ENCODE results near the gene PELI2.
"Not testable (repeated sequence)": the region's sequence is repeated elsewhere in the genome, so short reads cannot be mapped to it uniquely, and the experiment has no call there.

Gene PELI2

GRCh38 chr14:56143025-56143424, 24.8 kb downstream of the PELI2 start:
- no peak for DNase-seq (ENCODE audit: low read depth in 2 of 2)

- DNase-seq (ENCODE audit: low read depth in 2 of 2), result no peak
These were observed 26.0 kb downstream of the PELI2 start for GRCh38 chr14:56144176-56144575.

- DNase-seq (ENCODE audit: low read depth in 2 of 2), result no peak
These were observed 27.1 kb downstream of the PELI2 start for GRCh38 chr14:56145181-56145769.

- DNase-seq (ENCODE audit: low read depth in 2 of 2), result no peak
These were observed 27.8 kb downstream of the PELI2 start for GRCh38 chr14:56145965-56146364.

GRCh38 chr14:56147449-56147848, 29.2 kb downstream of the PELI2 start:
- no peak for DNase-seq (ENCODE audit: low read depth in 2 of 2)

DNA sequence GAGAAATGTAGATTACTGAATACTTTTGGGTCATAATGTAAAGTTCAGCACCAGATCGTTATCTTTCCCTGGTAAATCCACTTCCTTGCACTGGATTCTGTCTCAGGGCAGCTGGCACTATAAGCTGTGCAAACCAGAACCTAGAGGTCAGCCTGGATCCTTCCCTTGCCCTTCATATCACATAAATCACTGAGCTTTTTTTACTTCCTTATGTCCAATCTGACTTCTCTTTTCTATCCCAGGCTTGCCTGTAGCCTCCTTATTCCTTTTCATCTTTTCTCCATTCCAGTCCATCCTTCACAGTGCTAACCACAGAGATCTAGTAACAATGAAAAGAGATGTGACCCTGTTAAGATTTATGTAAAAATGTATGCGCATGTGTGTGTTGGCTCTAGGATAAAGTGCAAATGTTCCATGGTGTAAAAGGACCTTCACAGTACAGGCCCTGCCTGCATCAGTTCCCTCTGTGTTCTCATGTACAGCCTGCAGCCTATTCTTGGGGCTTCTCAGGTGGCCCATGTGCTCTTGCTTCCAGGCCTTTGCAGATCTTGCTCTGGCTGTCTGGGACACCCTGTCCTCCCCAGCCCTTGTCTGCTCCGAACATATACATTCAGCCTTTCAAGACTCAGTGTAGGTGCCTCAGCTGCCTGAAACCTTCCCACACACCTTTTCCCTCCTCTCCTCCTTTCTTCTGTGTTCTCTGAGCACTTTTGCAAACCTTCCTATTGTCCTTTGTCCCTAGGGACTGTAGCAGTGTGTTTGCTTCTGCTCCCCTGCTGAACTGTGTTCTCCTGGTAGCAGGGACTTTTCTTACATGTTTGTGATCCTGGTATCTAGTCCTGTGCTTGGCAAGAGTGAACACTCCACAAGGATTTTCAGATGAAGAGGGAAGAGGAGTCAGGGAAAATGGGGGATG, 30.0 kb downstream of the PELI2 start:
- DNase-seq (ENCODE audit: low read depth in 2 of 2), result no peak

DNA sequence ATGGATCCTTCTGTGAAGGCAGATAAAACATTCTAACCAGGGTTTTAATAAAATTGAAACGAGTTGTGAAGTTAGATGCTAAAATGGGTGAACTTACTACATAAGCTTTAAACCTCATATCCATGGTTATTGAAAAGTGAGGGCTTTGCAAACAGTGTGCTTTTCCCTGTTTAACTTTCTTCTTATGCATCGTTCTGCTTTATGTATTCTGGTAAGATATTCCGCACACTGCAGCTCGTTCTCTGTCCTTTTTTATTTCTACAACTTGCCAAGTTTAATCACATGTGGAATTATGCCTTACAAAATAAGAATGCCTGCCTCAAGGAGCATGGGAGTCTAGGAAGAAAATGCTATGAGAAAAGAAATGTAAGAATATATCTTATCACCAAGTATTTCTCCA, 30.9 kb downstream of the PELI2 start:
- DNase-seq (ENCODE audit: low read depth in 2 of 2), result no peak

GRCh38 chr14:56149995-56150394, 31.8 kb downstream of the PELI2 start:
- no peak for DNase-seq (ENCODE audit: low read depth in 2 of 2)

DNA sequence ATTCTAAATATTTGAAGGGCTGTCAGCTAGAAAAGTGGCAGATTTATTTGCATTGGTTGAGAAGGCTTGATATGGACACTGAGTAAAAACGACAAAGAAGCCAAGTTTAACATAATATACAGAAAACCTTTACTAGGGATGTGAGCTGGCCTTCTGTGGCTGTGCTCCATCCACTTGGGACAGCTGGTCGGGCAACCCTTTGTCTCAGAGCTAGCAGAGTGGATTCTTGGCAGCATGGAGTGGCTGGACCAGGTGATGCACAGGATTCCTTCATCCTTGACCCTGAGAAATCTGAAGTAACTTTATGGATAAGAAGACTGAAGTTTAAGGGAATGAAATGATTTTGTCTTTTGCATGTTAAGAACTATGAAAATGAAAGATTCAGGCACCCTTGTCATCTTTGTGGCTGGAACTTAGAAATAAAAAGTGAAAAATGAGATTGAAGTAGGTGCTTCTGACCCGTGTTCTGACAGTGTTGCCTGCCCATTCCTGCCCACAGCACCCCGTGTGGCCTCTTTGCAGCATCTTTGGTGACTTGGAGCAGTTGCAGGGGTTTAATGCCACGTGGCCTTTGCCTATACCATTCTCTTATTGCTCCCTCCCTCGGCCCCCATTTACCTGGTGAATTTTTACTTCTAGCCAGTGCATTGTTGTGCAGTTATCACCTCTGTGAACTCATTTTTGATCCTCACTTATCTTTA, 32.6 kb downstream of the PELI2 start:
- DNase-seq (ENCODE audit: low read depth in 2 of 2), result no peak

DNA sequence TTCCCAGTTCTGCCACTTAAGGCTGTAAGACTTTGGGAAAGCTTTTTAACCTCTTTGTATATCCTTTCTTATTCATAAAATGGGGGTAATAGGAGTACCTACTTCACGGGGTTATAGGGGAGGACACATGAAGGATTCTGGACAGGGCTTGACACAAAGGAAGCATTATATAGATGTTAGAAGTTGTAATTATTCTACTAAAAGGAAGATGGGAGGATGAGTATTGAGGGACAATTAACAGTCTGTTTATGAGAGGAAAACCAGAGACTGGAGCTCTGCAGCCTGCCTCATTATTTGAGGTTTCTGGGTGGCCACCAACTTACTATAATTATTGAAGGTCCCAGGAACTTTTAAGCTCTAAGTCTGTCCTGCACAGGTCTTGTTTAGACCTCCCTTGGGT, 34.0 kb downstream of the PELI2 start:
- DNase-seq (ENCODE audit: low read depth in 2 of 2), result no peak

- DNase-seq (ENCODE audit: low read depth in 2 of 2), result no peak
These were observed 35.1 kb downstream of the PELI2 start for GRCh38 chr14:56153267-56153666.

DNA sequence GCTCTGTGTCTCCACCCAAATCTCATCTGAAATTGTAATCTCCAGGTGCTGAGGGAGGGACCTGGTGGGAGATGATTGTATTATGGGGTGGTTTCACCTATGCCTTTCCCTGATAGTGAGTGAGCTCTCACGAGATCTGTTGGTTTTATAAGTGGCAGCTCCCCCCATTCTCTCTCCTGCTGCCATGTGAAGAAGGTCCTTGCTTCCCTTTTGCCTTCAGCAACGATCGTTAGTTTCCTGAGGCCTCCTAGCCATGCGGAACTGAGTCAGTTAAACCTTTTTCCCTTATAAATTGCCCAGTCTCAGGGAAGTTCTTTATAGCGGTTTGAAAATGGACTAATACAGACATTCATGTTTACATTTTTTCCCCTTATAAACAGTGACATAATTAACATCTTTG, 36.1 kb downstream of the PELI2 start:
- no peak for DNase-seq (ENCODE audit: low read depth in 2 of 2)

GRCh38 chr14:56156096-56156495, 37.9 kb downstream of the PELI2 start:
- DNase-seq (ENCODE audit: low read depth in 2 of 2), result no peak

GRCh38 chr14:56159066-56159465, 40.9 kb downstream of the PELI2 start:
- no peak for DNase-seq (ENCODE audit: low read depth in 2 of 2)

DNA sequence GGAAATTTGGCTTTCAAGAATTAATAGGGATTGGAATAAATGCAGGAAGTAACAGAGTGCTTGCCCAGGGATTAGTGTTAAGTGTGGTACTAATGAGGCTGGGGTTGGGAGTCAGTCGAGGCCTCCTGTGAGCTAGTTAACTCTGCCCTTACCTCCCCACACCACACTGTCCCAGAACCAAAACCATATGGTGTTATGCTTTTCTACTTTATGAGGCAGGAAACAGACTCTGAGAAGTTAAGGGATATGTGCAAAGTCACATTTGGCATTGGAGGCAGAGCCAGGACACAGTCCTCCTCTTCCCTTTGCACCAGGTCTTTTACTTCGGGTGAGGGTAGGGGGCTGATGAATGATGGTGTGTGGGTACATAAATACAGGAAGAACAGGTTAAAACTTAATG, 41.9 kb downstream of the PELI2 start:
- DNase-seq (ENCODE audit: low read depth in 2 of 2), result no peak

DNA sequence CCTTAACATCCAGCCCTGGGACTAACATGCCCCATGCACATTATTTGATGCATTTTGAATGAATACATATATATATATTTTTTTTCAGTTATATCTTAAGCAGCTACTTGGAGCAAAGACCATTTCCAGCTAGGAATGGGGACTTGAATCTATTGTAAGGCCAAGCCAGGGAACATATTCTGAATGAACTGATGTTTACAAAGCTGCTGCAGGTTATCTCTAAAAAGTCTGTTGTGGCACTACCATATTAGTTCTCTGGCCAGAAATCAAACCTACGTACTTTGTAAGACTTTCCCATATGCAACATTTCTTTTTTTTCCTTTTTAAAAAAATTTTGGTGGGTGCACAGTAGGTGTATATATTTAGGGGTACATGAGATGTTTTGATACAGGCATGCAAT, 43.4 kb downstream of the PELI2 start:
- DNase-seq (ENCODE audit: low read depth in 2 of 2), result no peak

DNA sequence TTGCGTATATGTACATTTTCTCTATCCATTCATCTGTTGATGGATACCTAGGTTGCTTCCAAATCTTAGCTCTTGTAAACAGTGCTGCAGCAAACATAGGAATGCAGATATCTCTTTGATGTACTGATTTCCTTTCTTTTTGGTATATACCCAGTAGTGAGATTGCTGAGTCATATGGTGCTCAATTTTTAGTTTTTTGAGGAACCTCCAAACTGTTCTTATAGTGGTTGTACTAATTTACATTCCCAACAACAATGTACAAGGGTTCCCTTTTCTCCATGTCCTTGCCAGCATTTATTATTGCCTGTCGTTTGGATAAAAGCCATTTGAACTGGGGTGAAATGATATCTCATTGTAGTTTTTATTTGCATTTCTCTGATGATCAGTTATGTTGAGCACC, 44.3 kb downstream of the PELI2 start:
- DNase-seq (ENCODE audit: low read depth in 2 of 2), result no peak

GRCh38 chr14:56166579-56166978, 48.4 kb downstream of the PELI2 start:
- not testable (repeated sequence) for DNase-seq (ENCODE audit: low read depth in 2 of 2)

DNA sequence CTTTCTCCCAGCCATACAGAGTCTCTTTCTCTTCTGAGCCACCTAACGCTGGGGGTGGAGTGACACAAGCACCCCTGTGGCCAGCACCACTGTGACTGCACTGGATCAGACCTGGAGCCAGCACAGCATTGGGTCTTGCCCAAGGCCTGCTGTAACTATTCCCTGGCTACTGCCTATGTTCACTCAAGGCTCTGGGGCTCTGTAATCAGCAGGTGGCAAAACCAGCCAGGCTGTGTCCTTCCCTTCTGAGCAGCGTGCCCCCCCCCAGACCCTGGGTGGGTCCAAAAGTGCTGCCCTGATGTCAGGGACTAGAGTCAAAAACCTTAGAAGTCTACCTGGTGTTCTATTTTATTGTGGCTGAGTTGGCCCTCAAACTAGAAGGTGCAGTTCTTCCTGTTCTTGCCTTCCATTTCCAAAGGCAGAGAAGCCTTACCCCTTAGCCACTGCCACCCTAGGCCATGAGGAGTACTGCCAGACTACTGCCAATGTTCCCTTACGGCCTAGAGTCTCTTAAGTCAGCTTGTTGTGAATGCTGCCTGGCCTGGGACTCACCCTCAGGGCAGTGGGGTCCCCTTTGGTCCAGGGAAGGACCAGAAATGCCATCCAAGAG, 49.9 kb downstream of the PELI2 start:
- DNase-seq (ENCODE audit: low read depth in 2 of 2), result no peak

DNA sequence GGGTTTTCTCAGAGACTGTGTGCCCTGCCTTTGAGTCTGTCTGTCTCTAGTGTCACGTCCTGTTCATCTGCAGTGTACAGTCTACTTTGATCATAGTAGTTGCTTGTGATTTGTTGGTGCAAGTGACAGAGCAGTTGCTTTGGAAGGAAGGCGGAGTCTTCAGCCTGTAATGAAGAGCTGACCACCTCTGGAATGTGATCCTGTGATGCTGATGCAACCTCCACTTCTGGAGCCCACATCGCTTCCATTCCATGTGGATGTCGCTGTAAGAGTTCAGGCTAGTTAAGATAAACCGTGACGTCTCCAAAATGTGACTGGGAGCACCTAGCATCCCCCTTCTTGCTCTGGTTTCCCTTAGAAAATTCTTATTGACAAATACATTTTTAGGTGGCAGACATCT, 51.8 kb downstream of the PELI2 start:
- no peak for DNase-seq (ENCODE audit: low read depth in 2 of 2)

DNA sequence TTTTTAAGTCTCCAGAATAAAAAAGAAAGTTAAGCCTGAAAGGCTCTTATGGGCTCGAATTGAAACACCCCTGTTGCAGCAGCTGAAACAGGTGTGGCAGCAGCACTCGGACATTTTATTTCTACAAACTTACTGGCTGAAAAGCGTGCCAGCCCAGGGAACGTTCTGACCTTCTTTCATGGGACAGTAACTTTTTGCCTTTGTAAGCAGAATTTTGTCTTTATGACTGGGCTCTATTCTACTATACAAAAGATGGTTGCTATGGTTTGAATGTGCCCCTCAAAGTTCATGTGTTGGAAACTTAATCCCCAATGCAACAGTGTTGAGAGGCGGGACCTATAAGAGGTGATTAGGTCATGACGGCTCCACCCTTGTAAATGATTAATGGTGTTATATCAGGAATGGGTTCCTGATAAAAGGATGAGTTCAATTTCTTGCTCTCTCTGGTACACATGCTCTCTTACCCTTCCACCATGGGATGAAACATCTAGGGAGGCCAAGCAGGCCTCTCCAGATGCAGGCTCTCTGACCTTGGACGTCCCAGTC, 52.7 kb downstream of the PELI2 start:
- no peak for DNase-seq (ENCODE audit: low read depth in 2 of 2)

- no peak for DNase-seq (ENCODE audit: low read depth in 2 of 2)
These were observed 53.9 kb downstream of the PELI2 start for GRCh38 chr14:56172074-56172473.
